ENCODE data around the gene CRIM1. TPM values are rescaled to one million over a fixed set of nuclear protein-coding genes. Genes with fewer than 3 reads are reported as not detected.

Gene CRIM1
- total RNA-seq, 6 experiments from 2014 or later, result 731 to 946 (median 839) TPM

DNA sequence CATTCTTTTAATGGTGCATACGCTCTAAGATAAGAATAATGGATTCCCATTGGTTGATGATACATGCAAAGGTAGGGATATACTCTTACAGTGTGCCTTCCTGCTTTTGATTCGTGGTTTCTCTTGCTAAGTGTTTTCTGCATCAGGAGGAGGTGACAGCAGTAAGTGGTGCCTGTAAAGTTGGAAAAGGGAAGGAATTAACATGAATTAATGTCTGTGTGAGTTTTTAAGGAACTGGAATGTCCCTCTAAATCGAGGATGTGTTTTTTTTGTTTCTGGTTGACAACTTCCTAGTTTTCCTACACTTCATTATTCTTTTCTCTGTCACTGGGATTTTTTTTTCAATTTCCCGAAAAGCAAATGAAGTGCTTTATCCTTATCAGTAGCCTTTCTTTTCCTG is 54.4 kb downstream of the CRIM1 start:
- Mint-ChIP-seq H3K4me3 (peak overlapping the region; percentile 17), H3K27ac (peak overlapping the region; percentile 79), H3K4me1 (ENCODE audit: low read depth) (peaks cover 91% of the 10 kb centered on the region), H3K36me3 (ENCODE audit: low read depth) (peaks cover 55% of the 10 kb centered on the region), H3K27me3 (ENCODE audit: insufficient read depth) (peaks cover 11% of the 10 kb centered on the region), H3K9me3 (no peaks in the 10 kb centered on the region)
- DNase-seq, result no peak
- TF ChIP-seq, protein P1, sequence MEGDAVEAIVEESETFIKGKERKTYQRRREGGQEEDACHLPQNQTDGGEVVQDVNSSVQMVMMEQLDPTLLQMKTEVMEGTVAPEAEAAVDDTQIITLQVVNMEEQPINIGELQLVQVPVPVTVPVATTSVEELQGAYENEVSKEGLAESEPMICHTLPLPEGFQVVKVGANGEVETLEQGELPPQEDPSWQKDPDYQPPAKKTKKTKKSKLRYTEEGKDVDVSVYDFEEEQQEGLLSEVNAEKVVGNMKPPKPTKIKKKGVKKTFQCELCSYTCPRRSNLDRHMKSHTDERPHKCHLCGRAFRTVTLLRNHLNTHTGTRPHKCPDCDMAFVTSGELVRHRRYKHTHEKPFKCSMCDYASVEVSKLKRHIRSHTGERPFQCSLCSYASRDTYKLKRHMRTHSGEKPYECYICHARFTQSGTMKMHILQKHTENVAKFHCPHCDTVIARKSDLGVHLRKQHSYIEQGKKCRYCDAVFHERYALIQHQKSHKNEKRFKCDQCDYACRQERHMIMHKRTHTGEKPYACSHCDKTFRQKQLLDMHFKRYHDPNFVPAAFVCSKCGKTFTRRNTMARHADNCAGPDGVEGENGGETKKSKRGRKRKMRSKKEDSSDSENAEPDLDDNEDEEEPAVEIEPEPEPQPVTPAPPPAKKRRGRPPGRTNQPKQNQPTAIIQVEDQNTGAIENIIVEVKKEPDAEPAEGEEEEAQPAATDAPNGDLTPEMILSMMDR (IDR thresholded peaks at IDR 0.05), result no peak

- H3K27ac Mint-ChIP-seq, result peak overlapping the region; percentile 79
- peaks cover 98% of the 10 kb centered on the region for H3K4me1 Mint-ChIP-seq (ENCODE audit: low read depth)
- peak overlapping the region; percentile 61 for H3K4me3 Mint-ChIP-seq
- DNase-seq, result no peak
- TF ChIP-seq, protein P1 (IDR thresholded peaks at IDR 0.05), result no peak
- peaks cover 18% of the 10 kb centered on the region for H3K27me3 Mint-ChIP-seq (ENCODE audit: insufficient read depth)
- H3K36me3 Mint-ChIP-seq (ENCODE audit: low read depth), result peaks cover 62% of the 10 kb centered on the region
- no peaks in the 10 kb centered on the region for H3K9me3 Mint-ChIP-seq
These were observed 55.1 kb downstream of the CRIM1 start for GRCh38 chr2:36410681-36411080.

GRCh38 chr2:36411962-36412444 is 56.4 kb downstream of the CRIM1 start:
- peak overlapping the region; percentile 79 for H3K27ac Mint-ChIP-seq
- H3K4me1 Mint-ChIP-seq (ENCODE audit: low read depth), result peaks cover 97% of the 10 kb centered on the region
- TF ChIP-seq, protein P1 (IDR thresholded peaks at IDR 0.05), result peak; percentile 47; the same call in 1 of the 2 replicates
- H3K9me3 Mint-ChIP-seq, result no peaks in the 10 kb centered on the region
- DNase-seq, result no peak
- H3K36me3 Mint-ChIP-seq (ENCODE audit: low read depth), result peaks cover 69% of the 10 kb centered on the region
- H3K27me3 Mint-ChIP-seq (ENCODE audit: insufficient read depth), result peaks cover 28% of the 10 kb centered on the region
- H3K4me3 Mint-ChIP-seq, result peak overlapping the region; percentile 29

GRCh38 chr2:36413218-36413617 is 57.6 kb downstream of the CRIM1 start:
- TF ChIP-seq, protein P1 (IDR thresholded peaks at IDR 0.05), result no peak
- peaks cover 97% of the 10 kb centered on the region for H3K4me1 Mint-ChIP-seq (ENCODE audit: low read depth)
- peaks cover 40% of the 10 kb centered on the region for H3K27me3 Mint-ChIP-seq (ENCODE audit: insufficient read depth)
- peak overlapping the region; percentile 35 for H3K4me3 Mint-ChIP-seq
- no peak for DNase-seq
- peaks cover 70% of the 10 kb centered on the region for H3K36me3 Mint-ChIP-seq (ENCODE audit: low read depth)
- no peaks in the 10 kb centered on the region for H3K9me3 Mint-ChIP-seq
- H3K27ac Mint-ChIP-seq, result peak overlapping the region; percentile 74

DNA sequence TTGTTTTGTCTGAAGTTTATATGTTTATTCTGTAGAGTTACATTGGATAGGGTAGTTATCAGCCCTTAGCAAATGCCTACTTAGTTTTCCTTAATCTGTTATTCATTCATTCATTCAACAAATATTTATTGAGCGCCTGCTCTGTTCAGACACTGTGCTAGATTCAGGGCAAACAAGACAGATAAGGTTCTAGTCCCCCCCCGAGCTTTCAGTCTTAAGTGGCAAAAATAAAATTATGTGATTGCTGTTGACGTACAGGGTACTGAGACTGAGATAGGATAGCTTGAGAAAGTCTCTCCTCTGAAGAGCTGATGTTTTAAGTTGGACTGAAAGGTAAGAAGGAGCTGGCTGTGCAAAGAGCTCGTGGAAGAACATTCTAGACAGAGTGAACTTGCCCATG is 58.7 kb downstream of the CRIM1 start:
- no peaks in the 10 kb centered on the region for H3K9me3 Mint-ChIP-seq
- peaks cover 79% of the 10 kb centered on the region for H3K36me3 Mint-ChIP-seq (ENCODE audit: low read depth)
- peaks cover 45% of the 10 kb centered on the region for H3K27me3 Mint-ChIP-seq (ENCODE audit: insufficient read depth)
- no peak for DNase-seq
- peak overlapping the region; percentile 40; the same call in 1 of the 2 replicates for H3K4me3 Mint-ChIP-seq
- TF ChIP-seq, protein P1 (IDR thresholded peaks at IDR 0.05), result no peak
- peak overlapping the region; percentile 74 for H3K27ac Mint-ChIP-seq
- peaks cover 97% of the 10 kb centered on the region for H3K4me1 Mint-ChIP-seq (ENCODE audit: low read depth)

Data from HFFc6 (cell line).